Measurements from ENCODE around the gene CCDC150. TPM values are rescaled to one million over a fixed set of nuclear protein-coding genes. Genes with fewer than 3 reads are reported as not detected.

Gene CCDC150
- total RNA-seq, 1 experiment from 2014 or later, result 29.2 TPM

DNA sequence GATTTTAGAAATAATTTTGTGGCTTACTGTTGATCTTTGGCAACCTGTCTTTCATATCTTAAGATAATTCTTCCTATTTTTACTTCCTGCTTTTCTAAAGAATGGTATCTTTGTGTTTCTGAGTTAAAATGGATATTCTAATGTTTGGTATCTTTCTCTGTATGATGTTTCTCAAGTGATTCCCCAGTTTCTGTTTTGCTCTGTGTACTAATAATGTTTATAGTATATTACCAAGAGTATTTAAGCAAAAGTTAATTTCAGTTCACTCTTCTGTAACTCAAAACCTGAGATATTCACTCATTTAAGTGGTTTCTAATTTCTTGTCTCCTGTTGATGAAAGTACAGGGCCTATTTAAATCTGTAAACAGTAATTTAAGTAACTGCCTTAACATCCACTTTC is 58.3 kb downstream of the CCDC150 start:
- no peak for TF ChIP-seq FOSL1 (IDR thresholded peaks at IDR 0.05; ENCODE audit: low read depth)
- no peak for TF ChIP-seq SIN3A (IDR thresholded peaks at IDR 0.05; ENCODE audit: low read depth)
- TF ChIP-seq, protein P1, sequence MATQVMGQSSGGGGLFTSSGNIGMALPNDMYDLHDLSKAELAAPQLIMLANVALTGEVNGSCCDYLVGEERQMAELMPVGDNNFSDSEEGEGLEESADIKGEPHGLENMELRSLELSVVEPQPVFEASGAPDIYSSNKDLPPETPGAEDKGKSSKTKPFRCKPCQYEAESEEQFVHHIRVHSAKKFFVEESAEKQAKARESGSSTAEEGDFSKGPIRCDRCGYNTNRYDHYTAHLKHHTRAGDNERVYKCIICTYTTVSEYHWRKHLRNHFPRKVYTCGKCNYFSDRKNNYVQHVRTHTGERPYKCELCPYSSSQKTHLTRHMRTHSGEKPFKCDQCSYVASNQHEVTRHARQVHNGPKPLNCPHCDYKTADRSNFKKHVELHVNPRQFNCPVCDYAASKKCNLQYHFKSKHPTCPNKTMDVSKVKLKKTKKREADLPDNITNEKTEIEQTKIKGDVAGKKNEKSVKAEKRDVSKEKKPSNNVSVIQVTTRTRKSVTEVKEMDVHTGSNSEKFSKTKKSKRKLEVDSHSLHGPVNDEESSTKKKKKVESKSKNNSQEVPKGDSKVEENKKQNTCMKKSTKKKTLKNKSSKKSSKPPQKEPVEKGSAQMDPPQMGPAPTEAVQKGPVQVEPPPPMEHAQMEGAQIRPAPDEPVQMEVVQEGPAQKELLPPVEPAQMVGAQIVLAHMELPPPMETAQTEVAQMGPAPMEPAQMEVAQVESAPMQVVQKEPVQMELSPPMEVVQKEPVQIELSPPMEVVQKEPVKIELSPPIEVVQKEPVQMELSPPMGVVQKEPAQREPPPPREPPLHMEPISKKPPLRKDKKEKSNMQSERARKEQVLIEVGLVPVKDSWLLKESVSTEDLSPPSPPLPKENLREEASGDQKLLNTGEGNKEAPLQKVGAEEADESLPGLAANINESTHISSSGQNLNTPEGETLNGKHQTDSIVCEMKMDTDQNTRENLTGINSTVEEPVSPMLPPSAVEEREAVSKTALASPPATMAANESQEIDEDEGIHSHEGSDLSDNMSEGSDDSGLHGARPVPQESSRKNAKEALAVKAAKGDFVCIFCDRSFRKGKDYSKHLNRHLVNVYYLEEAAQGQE (IDR thresholded peaks at IDR 0.05; ENCODE audit: low read depth), result no peak
- no peak for TF ChIP-seq CBX3 (IDR thresholded peaks at IDR 0.05; ENCODE audit: low read depth)
- no TSS peak for BruUV-seq (replicated peaks)
- ChIA-PET RAD21 (ENCODE audit: low non-redundant PET in 1 of 2, low total read pairs in 2 of 2, uncharacterized antibody in 2 of 2, unreplicated experiment in 2 of 2) (no interaction called here), POLR2A (no interaction called here), CTCF (no interaction called here)
- no peaks in the 10 kb centered on the region for H3K27me3 ChIP-seq (ENCODE audit: insufficient read depth, low read length)
- H4K20me1 ChIP-seq (ENCODE audit: insufficient read depth), result no peaks in the 10 kb centered on the region
- peaks cover 13 to 22% of the 10 kb centered on the region in 2 experiments for H3K4me1 ChIP-seq (ENCODE audit: control insufficient read depth in 1 of 2, insufficient read depth in 2 of 2, low read length in 2 of 2)
- no peak for DNase-seq (ENCODE audit: low read depth, low spot score)
- H2AFZ ChIP-seq (ENCODE audit: low read depth, low read length, poor library complexity, severe bottlenecking), result no peak overlapping the region
- H3K36me3 ChIP-seq (ENCODE audit: control insufficient read depth in 1 of 2, insufficient read depth in 2 of 2, low read length in 2 of 2), result no peaks in the 10 kb centered on the region; a peak in 1 of 4 replicates
- ATAC-seq, result no peak
- no peak overlapping the region for H3K4me3 ChIP-seq (replicated peaks in 1 of 2; ENCODE audit: low read depth in 1 of 2, low read length in 2 of 2)
- intact Hi-C loops (cut with micrococcal nuclease), result no loop called here
- no peak overlapping the region for H3K27ac ChIP-seq (ENCODE audit: low read depth, low read length)
- H3K9ac ChIP-seq (ENCODE audit: low read length), result no peak overlapping the region
- no peak overlapping the region for H3K4me2 ChIP-seq (ENCODE audit: low read length)
- no peaks in the 10 kb centered on the region for H3K9me2 ChIP-seq (ENCODE audit: insufficient read depth)
- H3K9me3 ChIP-seq (ENCODE audit: control insufficient read depth in 1 of 2, insufficient read depth in 1 of 2, low read depth in 1 of 2, low read length in 2 of 2), result no peaks in the 10 kb centered on the region
- H3K79me2 ChIP-seq (ENCODE audit: insufficient read depth, low read length), result no peaks in the 10 kb centered on the region

DNA sequence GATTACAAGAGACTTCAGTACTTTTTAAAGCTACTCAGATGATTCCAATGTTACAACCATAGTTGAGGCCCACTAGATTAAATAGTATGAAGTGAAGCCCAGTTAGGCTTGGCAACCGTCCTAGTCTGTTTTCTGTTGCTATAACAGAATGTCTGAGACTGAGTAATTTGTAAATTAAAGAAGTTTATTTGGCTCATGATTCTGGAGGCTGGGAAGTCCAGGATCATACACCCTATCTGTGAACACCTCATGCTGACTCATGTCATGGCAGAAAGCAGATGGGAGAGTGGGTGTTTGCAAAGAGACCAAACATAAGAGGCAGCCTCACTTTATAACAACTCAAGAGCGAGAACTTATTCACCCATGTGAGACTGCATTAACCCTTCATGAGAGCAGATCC is 63.1 kb downstream of the CCDC150 start:
- Histone ChIP-seq H3K79me2 (ENCODE audit: insufficient read depth, low read length) (no peaks in the 10 kb centered on the region), H3K9me3 (ENCODE audit: control insufficient read depth in 1 of 2, insufficient read depth in 1 of 2, low read depth in 1 of 2, low read length in 2 of 2) (no peaks in the 10 kb centered on the region), H4K20me1 (ENCODE audit: insufficient read depth) (no peaks in the 10 kb centered on the region), H3K9ac (ENCODE audit: low read length) (no peak overlapping the region), H3K4me1 (ENCODE audit: control insufficient read depth in 1 of 2, insufficient read depth in 2 of 2, low read length in 2 of 2) (peaks cover 0 to 5% of the 10 kb centered on the region in 2 experiments; a peak in 2 of 4 replicates), H3K4me2 (ENCODE audit: low read length) (no peak overlapping the region), H3K27ac (ENCODE audit: low read depth, low read length) (no peak overlapping the region), H3K36me3 (ENCODE audit: control insufficient read depth in 1 of 2, insufficient read depth in 2 of 2, low read length in 2 of 2) (no peaks in the 10 kb centered on the region; a peak in 1 of 4 replicates), H3K9me2 (ENCODE audit: insufficient read depth) (no peaks in the 10 kb centered on the region), H3K27me3 (ENCODE audit: insufficient read depth, low read length) (no peaks in the 10 kb centered on the region), H2AFZ (ENCODE audit: low read depth, low read length, poor library complexity, severe bottlenecking) (no peak overlapping the region), H3K4me3 (replicated peaks in 1 of 2; ENCODE audit: low read depth in 1 of 2, low read length in 2 of 2) (no peak overlapping the region)
- ATAC-seq (no peak), DNase-seq (ENCODE audit: low read depth, low spot score) (no peak)
- intact Hi-C loops (cut with micrococcal nuclease), result no loop called here
- TF ChIP-seq CTCF (IDR thresholded peaks at IDR 0.05 in 2 of 3, conservative IDR thresholded peaks at IDR 0.05 in 1 of 3; ENCODE audit: borderline replicate concordance in 1 of 3, insufficient read depth in 1 of 3, low read depth in 2 of 3, low read length in 2 of 3) (no peak), RAD21 (IDR thresholded peaks at IDR 0.05; ENCODE audit: low read depth) (no peak), CEBPB (IDR thresholded peaks at IDR 0.05; ENCODE audit: low read depth) (no peak), POLR2A (IDR thresholded peaks at IDR 0.05; ENCODE audit: borderline replicate concordance, extremely low read depth, insufficient read depth, insufficient read length) (no peak), SRF (IDR thresholded peaks at IDR 0.05; ENCODE audit: low read depth) (no peak), POLR2AphosphoS5 (IDR thresholded peaks at IDR 0.05; ENCODE audit: low read depth, low read length) (no peak), EZH2 (IDR thresholded peaks at IDR 0.05) (no peak), ZFX (IDR thresholded peaks at IDR 0.05) (no peak), MAX (IDR thresholded peaks at IDR 0.05) (no peak), SP1 (IDR thresholded peaks at IDR 0.05; ENCODE audit: low read depth) (no peak), FOSL1 (IDR thresholded peaks at IDR 0.05; ENCODE audit: low read depth) (no peak), SIN3A (IDR thresholded peaks at IDR 0.05; ENCODE audit: low read depth) (no peak), YY1 (IDR thresholded peaks at IDR 0.05; ENCODE audit: extremely low read depth, insufficient replicate concordance, low read depth, low read length) (no peak)
- TF ChIP-seq, protein P2, sequence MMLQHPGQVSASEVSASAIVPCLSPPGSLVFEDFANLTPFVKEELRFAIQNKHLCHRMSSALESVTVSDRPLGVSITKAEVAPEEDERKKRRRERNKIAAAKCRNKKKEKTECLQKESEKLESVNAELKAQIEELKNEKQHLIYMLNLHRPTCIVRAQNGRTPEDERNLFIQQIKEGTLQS (IDR thresholded peaks at IDR 0.05), result no peak
- RAD21 ChIA-PET (ENCODE audit: low non-redundant PET in 1 of 2, low total read pairs in 2 of 2, uncharacterized antibody in 2 of 2, unreplicated experiment in 2 of 2), result no interaction called here
- CTCF ChIA-PET, result no interaction called here
- BruUV-seq (replicated peaks), result no TSS peak
- POLR2A ChIA-PET, result no interaction called here
